Prostate gland (tissue), 2 donors: ENCODE measurements around the gene ABCA7.

Experiments used
- POLR2A ChIP-seq: fragments of 450-650 bp; IDR thresholded peaks from one replicate; pipeline ENCODE4 v1.6.1; 2016; ENCODE audit warnings: antibody characterized with exemption, mild to moderate bottlenecking
- TF ChIP-seq, protein P1 (sequence below), 4 experiments: fragments of 200-600 bp in 2 of 4; fragments of 450-650 bp in 2 of 4; sonication (generic) in 2 of 4; IDR thresholded peaks; 1 replicate in 3 of 4; 2 replicates in 1 of 4; pipeline ENCODE4 v1.5.1; 2016 to 2019; ENCODE audit warnings: antibody characterized with exemption in 4 of 4, mild to moderate bottlenecking in 2 of 4, moderate library complexity in 2 of 4

- no peak for TF ChIP-seq POLR2A
- TF ChIP-seq, protein P1, sequence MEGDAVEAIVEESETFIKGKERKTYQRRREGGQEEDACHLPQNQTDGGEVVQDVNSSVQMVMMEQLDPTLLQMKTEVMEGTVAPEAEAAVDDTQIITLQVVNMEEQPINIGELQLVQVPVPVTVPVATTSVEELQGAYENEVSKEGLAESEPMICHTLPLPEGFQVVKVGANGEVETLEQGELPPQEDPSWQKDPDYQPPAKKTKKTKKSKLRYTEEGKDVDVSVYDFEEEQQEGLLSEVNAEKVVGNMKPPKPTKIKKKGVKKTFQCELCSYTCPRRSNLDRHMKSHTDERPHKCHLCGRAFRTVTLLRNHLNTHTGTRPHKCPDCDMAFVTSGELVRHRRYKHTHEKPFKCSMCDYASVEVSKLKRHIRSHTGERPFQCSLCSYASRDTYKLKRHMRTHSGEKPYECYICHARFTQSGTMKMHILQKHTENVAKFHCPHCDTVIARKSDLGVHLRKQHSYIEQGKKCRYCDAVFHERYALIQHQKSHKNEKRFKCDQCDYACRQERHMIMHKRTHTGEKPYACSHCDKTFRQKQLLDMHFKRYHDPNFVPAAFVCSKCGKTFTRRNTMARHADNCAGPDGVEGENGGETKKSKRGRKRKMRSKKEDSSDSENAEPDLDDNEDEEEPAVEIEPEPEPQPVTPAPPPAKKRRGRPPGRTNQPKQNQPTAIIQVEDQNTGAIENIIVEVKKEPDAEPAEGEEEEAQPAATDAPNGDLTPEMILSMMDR (IDR thresholded peaks at IDR 0.05) = no peak
These were observed 29.1 kb upstream of the ABCA7 start for GRCh38 chr19:1010586-1011510.
